ENCODE results near the gene SCN7A. TPM values are rescaled to one million over a fixed set of nuclear protein-coding genes. Genes with fewer than 3 reads are reported as not detected.

SCN7A gene
- total and polyA plus RNA-seq, 2 of the 4 experiments (the other 2 are of a cell fraction) = 0.39 to 0.90 TPM

DNA sequence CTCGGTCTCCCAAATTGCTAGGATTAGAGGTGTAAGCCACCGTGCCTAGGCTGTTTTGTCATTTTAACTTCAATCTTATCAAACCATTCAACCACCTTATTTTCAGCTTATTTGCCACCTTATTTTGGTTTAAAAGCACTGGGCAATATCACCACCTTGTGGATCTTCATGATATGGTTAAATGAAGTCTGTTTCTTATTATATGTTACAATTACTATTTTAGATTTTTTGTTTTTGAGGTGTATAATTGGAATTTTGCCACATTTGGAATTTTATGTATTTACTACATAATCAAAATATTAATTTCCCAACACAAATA lies 74.5 kb downstream of the SCN7A start:
- Histone ChIP-seq H3K79me1 (ENCODE audit: low read depth in 1 of 2, low read length in 2 of 2) (no peaks in the 10 kb centered on the region), H3K36me3 (ENCODE audit: control insufficient read depth, insufficient read depth, low read length) (no peaks in the 10 kb centered on the region), H2AFZ (replicated peaks; ENCODE audit: low read length, poor library complexity) (no peak overlapping the region), H3K4ac (ENCODE audit: low read depth, low read length) (no peak overlapping the region), H3K18ac (ENCODE audit: low read depth, low read length) (no peak overlapping the region), H3K4me1 (ENCODE audit: control insufficient read depth, insufficient read depth, low read length) (no peaks in the 10 kb centered on the region), H3K4me3 (ENCODE audit: insufficient read depth, low read depth, low read length) (no peak overlapping the region), H4K8ac (ENCODE audit: low read depth in 2 of 2, low read length in 2 of 2) (no peak overlapping the region), H3K27me3 (ENCODE audit: control insufficient read depth, insufficient read depth, low read length) (no peaks in the 10 kb centered on the region), H2BK120ac (ENCODE audit: low read depth, low read length) (no peak overlapping the region), H2AK5ac (ENCODE audit: low read depth, low read length) (no peak overlapping the region), H3K56ac (ENCODE audit: extremely low read depth, insufficient read depth, low read length) (no peak overlapping the region), H4K5ac (ENCODE audit: low read depth, low read length) (0 out of 2 replicates have a peak overlapping the region, but pooled peaks have one; percentile 6), H3K9me3 (ENCODE audit: control insufficient read depth, insufficient read depth, low read length) (no peaks in the 10 kb centered on the region), H4K91ac (ENCODE audit: insufficient read depth, low read depth, low read length) (no peak overlapping the region), H2BK5ac (ENCODE audit: low read depth, low read length, poor library complexity, severe bottlenecking) (no peak overlapping the region), H3K14ac (replicated peaks; ENCODE audit: low read depth, low read length) (no peak overlapping the region), H3K9me1 (ENCODE audit: insufficient read depth, low read length) (no peaks in the 10 kb centered on the region), H3K23ac (ENCODE audit: low read depth, low read length) (no peak overlapping the region), H4K20me1 (ENCODE audit: insufficient read depth, low read length) (no peaks in the 10 kb centered on the region), H3K9ac (ENCODE audit: low read depth, low read length) (no peak overlapping the region), H2BK15ac (ENCODE audit: low read depth, low read length) (no peak overlapping the region), H2BK20ac (ENCODE audit: low read depth, low read length) (no peak overlapping the region), H2AK9ac (replicated peaks; ENCODE audit: low read depth, low read length, poor library complexity) (no peak overlapping the region), H3K27ac (ENCODE audit: insufficient read depth, low read length) (no peak overlapping the region), H3K4me2 (ENCODE audit: low read depth, low read length) (no peak overlapping the region)
- no TSS peak for BruUV-seq (replicated peaks)
- ChIA-PET POLR2A (ENCODE audit: unreplicated experiment) (interaction anchor here (0.6 kb wide), 1 partner anchor 279 kb away, joined by 3 read pairs; no protein-coding TSS in a partner anchor), CTCF (interaction anchor here (0.5 to 1.2 kb wide), 6 partner anchors 8 to 277 kb away, joined by 3 to 7 read pairs (median 3); no protein-coding TSS in a partner anchor)
- dilution Hi-C loops (cut with HindIII; ENCODE audit: low sequenced_read_pairs, unreplicated experiment) (no loop called here), intact Hi-C loops (cut with micrococcal nuclease) (loop anchor here (1.0 to 5.0 kb wide), 4 partner anchors 59 to 361 kb away; partner anchors contain the start of gene SCN1A), in situ Hi-C loops (cut with MboI; ENCODE audit: low sequenced_read_pairs) (loop anchor here (25.0 kb wide), 1 partner anchor 457 kb away; the partner anchor contains the start of gene TTC21B)
- no CpG with 5 or more reads among the region's 2 CpGs for WGBS, 2 experiments (ENCODE audit: extremely low coverage in 2 of 2, insufficient read length in 1 of 2)
- TF ChIP-seq SMC3 (IDR thresholded peaks at IDR 0.05; ENCODE audit: low read depth, low read length) (peak; percentile 71), MAZ (IDR thresholded peaks at IDR 0.05; ENCODE audit: borderline replicate concordance, low read depth, low read length) (no peak), CHD1 (IDR thresholded peaks at IDR 0.05; ENCODE audit: low read depth, low read length) (no peak), BHLHE40 (IDR thresholded peaks at IDR 0.05; ENCODE audit: low read depth, low read length) (no peak), MXI1 (IDR thresholded peaks at IDR 0.05; ENCODE audit: borderline replicate concordance, low read depth, low read length) (no peak), RAD21 (IDR thresholded peaks at IDR 0.05; ENCODE audit: low read length) (peak; percentile 86)
- TF ChIP-seq, protein P1, sequence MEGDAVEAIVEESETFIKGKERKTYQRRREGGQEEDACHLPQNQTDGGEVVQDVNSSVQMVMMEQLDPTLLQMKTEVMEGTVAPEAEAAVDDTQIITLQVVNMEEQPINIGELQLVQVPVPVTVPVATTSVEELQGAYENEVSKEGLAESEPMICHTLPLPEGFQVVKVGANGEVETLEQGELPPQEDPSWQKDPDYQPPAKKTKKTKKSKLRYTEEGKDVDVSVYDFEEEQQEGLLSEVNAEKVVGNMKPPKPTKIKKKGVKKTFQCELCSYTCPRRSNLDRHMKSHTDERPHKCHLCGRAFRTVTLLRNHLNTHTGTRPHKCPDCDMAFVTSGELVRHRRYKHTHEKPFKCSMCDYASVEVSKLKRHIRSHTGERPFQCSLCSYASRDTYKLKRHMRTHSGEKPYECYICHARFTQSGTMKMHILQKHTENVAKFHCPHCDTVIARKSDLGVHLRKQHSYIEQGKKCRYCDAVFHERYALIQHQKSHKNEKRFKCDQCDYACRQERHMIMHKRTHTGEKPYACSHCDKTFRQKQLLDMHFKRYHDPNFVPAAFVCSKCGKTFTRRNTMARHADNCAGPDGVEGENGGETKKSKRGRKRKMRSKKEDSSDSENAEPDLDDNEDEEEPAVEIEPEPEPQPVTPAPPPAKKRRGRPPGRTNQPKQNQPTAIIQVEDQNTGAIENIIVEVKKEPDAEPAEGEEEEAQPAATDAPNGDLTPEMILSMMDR (conservative IDR thresholded peaks at IDR 0.05; ENCODE audit: low read depth, low read length) = peak; percentile 71
- TF ChIP-seq, protein P2, sequence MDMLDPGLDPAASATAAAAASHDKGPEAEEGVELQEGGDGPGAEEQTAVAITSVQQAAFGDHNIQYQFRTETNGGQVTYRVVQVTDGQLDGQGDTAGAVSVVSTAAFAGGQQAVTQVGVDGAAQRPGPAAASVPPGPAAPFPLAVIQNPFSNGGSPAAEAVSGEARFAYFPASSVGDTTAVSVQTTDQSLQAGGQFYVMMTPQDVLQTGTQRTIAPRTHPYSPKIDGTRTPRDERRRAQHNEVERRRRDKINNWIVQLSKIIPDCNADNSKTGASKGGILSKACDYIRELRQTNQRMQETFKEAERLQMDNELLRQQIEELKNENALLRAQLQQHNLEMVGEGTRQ (IDR thresholded peaks at IDR 0.05; ENCODE audit: low read depth, low read length) = no peak
- peak; percentile 63; the same call in 1 of the 2 replicates for ATAC-seq (ENCODE audit: low read depth)
- DNase-seq = peak; percentile 70
